OCI-LY1 (cell line): ENCODE measurements around the gene SLC1A2.

ENCODE experiments used
- H2AFZ ChIP-seq: fragments of 200-600 bp; sonication (generic), shearing (Covaris generic); 2 replicates; pipeline ENCODE4 v1.6.0; 2014; ENCODE audit warnings: antibody characterized with exemption, mild to moderate bottlenecking, low read length
- H3F3A ChIP-seq: fragments of 200-600 bp; sonication (generic), shearing (Covaris generic); 2 replicates; pipeline ENCODE4 v1.6.0; 2014; ENCODE audit warnings: mild to moderate bottlenecking, antibody characterized with exemption, low read length, moderate library complexity; ENCODE audit not compliant: insufficient read depth
- H3K27ac ChIP-seq: fragments of 200-600 bp; sonication (generic); 2 replicates; pipeline ENCODE4 v1.5.1; 2014; ENCODE audit warnings: low read length, mixed run types, mild to moderate bottlenecking, low read depth; ENCODE audit not compliant: poor library complexity, severe bottlenecking
- H3K27me3 ChIP-seq: fragments of 200-600 bp; sonication (generic); 2 replicates; pipeline ENCODE4 v1.6.0; 2014; ENCODE audit warnings: antibody characterized with exemption, mild to moderate bottlenecking, low read length, moderate library complexity; ENCODE audit not compliant: insufficient read depth
- H3K36me3 ChIP-seq: fragments of 200-600 bp; sonication (generic); 2 replicates; pipeline ENCODE4 v1.6.1; 2014; ENCODE audit warnings: mild to moderate bottlenecking, antibody characterized with exemption, low read length, moderate library complexity, mixed read lengths; ENCODE audit not compliant: insufficient read depth
- H3K4me1 ChIP-seq: fragments of 200-600 bp; sonication (generic); 2 replicates; pipeline ENCODE4 v1.5.1; 2014; ENCODE audit warnings: mild to moderate bottlenecking, low read length, moderate library complexity; ENCODE audit not compliant: insufficient read depth, severe bottlenecking
- H3K4me2 ChIP-seq: fragments of 200-600 bp; sonication (generic), shearing (Covaris generic); 2 replicates; pipeline ENCODE4 v1.6.1; 2014; ENCODE audit warnings: low read length
- H3K4me3 ChIP-seq: fragments of 200-600 bp; sonication (generic); 2 replicates; pipeline ENCODE4 v1.5.1; 2014; ENCODE audit warnings: low read length, low read depth, mild to moderate bottlenecking, mixed read lengths; ENCODE audit not compliant: poor library complexity, severe bottlenecking
- H3K79me2 ChIP-seq: fragments of 200-600 bp; shearing (Covaris generic); 2 replicates; pipeline ENCODE4 v1.6.1; 2016; ENCODE audit warnings: mixed run types, low read length, mixed read lengths; ENCODE audit not compliant: insufficient read depth
- H3K9ac ChIP-seq: fragments of 200-600 bp; sonication (generic), shearing (Covaris generic); 2 replicates; pipeline ENCODE4 v1.6.1; 2014; ENCODE audit warnings: mild to moderate bottlenecking, low read length, mixed read lengths
- H3K9me2 ChIP-seq: fragments of 200-600 bp; sonication (generic), shearing (Covaris generic); 2 replicates; pipeline ENCODE4 v1.6.1; 2014; ENCODE audit warnings: low read depth, mild to moderate bottlenecking, low read length, mixed read lengths
- H3K9me3 ChIP-seq: fragments of 200-600 bp; shearing (Covaris generic); 2 replicates; pipeline ENCODE4 v1.6.1; 2014; ENCODE audit warnings: low read length, mixed read lengths
- H4K20me1 ChIP-seq: fragments of 200-600 bp; sonication (generic), shearing (Covaris generic); 2 replicates; pipeline ENCODE4 v1.6.0; 2016; ENCODE audit warnings: mild to moderate bottlenecking, low read length; ENCODE audit not compliant: insufficient read depth
- CTCF ChIP-seq: fragments of 200-600 bp; sonication (generic), shearing (Covaris generic); IDR thresholded peaks from 2 replicates; pipeline ENCODE4 v1.5.1; 2017; ENCODE audit warnings: mild to moderate bottlenecking, antibody characterized with exemption, low read length, moderate library complexity, mixed read lengths
- EZH2 ChIP-seq: fragments of 200-600 bp; sonication (generic), shearing (Covaris generic); IDR thresholded peaks from 2 replicates; pipeline ENCODE4 v1.8.0; 2017; ENCODE audit warnings: borderline replicate concordance, mixed run types, mild to moderate bottlenecking, antibody characterized with exemption, low read length, moderate library complexity, mixed read lengths

Gene SLC1A2

GRCh38 chr11:35275786-35276170, 143.6 kb downstream of the SLC1A2 start:
- Histone ChIP-seq H3K4me1 (no peaks in the 10 kb centered on the region), H3K9me3 (no peaks in the 10 kb centered on the region), H3K36me3 (no peaks in the 10 kb centered on the region), H3F3A (no peaks in the 10 kb centered on the region), H3K4me3 (no peak overlapping the region), H3K4me2 (no peak overlapping the region), H4K20me1 (no peaks in the 10 kb centered on the region), H3K27me3 (no peaks in the 10 kb centered on the region), H3K79me2 (no peaks in the 10 kb centered on the region), H2AFZ (no peak overlapping the region), H3K9me2 (no peaks in the 10 kb centered on the region), H3K9ac (no peak overlapping the region), H3K27ac (no peak overlapping the region)
- TF ChIP-seq CTCF (no peak), EZH2 (no peak)

- Histone ChIP-seq H3K4me3 (no peak overlapping the region), H3K27ac (no peak overlapping the region), H3K36me3 (no peaks in the 10 kb centered on the region), H3K4me1 (no peaks in the 10 kb centered on the region), H3K4me2 (no peak overlapping the region), H3K9me2 (no peaks in the 10 kb centered on the region), H3K79me2 (no peaks in the 10 kb centered on the region), H3K9ac (no peak overlapping the region), H3F3A (no peaks in the 10 kb centered on the region), H3K9me3 (no peaks in the 10 kb centered on the region), H4K20me1 (no peaks in the 10 kb centered on the region), H3K27me3 (no peaks in the 10 kb centered on the region), H2AFZ (no peak overlapping the region)
- TF ChIP-seq CTCF (no peak), EZH2 (no peak)
Measured at GRCh38 chr11:35274909-35275785, 144.2 kb downstream of the SLC1A2 start.

GRCh38 chr11:35272391-35272902, 146.9 kb downstream of the SLC1A2 start:
- no peaks in the 10 kb centered on the region for H3K4me1 ChIP-seq
- no peaks in the 10 kb centered on the region for H3K9me3 ChIP-seq
- TF ChIP-seq EZH2 (no peak), CTCF (no peak)
- H3K9me2 ChIP-seq = no peaks in the 10 kb centered on the region
- H3K9ac ChIP-seq = no peak overlapping the region
- no peaks in the 10 kb centered on the region for H3K36me3 ChIP-seq
- no peak overlapping the region for H2AFZ ChIP-seq
- H4K20me1 ChIP-seq = no peaks in the 10 kb centered on the region
- no peaks in the 10 kb centered on the region for H3K27me3 ChIP-seq
- no peaks in the 10 kb centered on the region for H3K79me2 ChIP-seq
- H3K4me3 ChIP-seq = no peak overlapping the region
- H3K27ac ChIP-seq = no peak overlapping the region
- H3K4me2 ChIP-seq = no peak overlapping the region
- no peaks in the 10 kb centered on the region for H3F3A ChIP-seq
